GM19324 (cell line): ENCODE measurements around the gene COL23A1.

Experiments used
- ATAC-seq: cut with Tn5 transposase; IDR thresholded peaks from one replicate; pipeline ENCODE4 v1.9.1; 2021; ENCODE audit warnings: mild to moderate bottlenecking, moderate library complexity; ENCODE audit not compliant: unreplicated experiment, low FRiP score

The COL23A1 gene

DNA sequence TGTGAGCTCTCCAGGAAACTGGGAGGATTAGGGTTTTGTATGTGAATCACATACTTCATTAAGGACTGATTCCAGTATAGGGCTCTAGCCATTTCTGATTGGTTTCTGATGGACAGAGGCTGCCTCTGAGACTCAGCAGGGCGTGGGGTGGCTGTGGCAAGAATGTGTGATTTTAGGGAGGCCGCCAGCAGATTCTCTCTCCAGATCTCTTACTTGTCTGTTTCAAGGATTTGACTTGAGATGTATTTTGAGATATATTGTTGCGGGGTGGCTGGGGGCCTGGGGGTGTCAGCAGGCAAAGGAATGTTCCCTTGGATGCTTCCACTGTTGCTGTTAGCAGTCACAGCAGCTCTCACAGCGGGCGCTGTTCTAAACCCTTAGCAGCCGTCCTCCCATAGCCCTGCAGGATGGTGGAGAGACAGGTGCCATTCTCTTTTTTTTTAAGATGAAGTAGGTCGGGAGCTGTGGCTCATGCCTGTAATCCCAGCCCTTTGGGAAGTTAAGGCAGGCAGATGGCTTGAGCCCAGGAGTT is 393.8 kb downstream of the COL23A1 start:
- ATAC-seq: no peak

DNA sequence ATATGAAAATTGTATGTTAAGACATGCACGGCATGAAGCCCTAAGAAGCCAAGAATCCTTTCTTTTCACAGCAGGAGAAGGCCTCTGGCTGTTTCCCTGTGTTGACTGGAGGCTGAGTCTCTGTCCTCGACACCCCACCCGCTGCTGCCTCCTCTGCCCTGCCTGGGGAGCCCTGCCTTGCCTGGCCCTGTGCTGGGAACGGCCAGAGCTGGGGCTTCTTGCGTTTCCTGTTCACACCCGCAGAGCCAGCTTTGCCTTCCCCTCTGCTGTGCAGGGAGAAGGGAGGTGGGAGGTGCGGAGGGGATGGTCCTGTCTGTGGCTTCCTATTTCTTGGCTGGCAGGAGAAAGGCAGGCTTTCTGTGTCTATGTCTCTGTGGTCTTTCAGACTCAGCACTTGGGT is 396.2 kb downstream of the COL23A1 start:
- no peak for ATAC-seq

DNA sequence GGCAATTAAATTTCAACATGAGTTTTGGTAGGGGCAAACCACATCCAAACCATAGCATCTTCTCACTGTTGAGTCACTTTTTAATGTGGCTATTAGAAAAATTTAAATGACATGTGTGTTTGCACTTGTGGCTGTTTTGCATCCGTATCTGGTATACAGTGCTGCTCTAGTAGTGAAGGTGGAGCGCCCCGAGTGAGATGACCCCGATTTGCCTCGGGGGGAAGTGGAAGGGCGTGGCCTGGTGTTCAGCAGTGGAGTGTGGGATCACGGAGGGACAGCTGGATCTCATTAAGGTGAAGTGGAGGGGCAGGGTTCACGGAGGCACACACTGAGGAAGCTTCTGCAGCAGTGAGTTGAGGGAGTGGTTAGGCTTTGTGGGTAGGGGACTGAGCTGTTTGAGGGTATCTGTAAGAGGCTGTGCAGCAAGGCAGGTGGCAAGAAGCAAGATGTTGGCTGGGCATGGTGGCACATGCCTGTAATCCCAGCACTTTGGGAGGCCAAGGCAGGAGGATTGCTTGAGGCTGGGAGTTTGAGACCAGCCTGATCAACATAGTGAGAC is 396.9 kb downstream of the COL23A1 start:
- ATAC-seq: no peak

DNA sequence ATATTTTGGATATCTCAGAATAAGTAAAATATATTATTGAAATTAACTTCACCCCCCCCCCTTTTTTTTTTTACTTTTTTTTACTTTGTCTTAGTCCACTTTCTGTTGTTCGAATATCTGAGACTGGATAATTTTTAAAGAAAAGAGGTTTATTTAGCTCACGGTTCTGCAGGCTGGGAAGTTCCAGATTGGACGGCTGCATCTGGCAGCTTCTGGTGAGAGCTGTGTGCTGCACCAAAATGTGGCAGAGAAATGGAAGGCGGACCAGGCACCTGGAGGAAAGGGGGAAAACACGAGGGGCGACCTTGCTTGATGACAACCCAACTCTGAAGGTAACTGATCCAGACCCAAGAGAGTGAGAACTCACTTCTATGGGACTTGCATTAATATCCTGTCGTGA is 397.4 kb downstream of the COL23A1 start:
- ATAC-seq: no peak

DNA sequence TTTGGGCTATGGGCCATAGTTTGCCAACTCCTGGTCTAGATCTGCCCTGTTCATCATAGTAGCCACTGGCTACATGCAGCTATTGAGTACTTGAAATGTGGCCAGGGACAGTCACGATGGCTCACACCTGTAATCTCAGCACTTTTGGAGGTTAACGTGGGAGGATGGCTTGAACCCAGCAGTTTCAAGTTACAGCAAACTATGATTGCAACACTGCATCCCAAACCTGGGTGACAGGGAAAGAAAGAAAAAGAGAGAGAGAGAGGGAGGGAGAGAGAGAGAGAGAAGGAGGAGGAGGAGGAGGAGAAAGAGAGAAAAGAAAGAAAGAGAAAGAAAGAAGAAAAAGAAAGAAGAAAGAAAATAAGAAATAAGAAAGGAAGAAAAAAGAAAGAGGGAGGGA is 397.9 kb downstream of the COL23A1 start:
- no peak for ATAC-seq

DNA sequence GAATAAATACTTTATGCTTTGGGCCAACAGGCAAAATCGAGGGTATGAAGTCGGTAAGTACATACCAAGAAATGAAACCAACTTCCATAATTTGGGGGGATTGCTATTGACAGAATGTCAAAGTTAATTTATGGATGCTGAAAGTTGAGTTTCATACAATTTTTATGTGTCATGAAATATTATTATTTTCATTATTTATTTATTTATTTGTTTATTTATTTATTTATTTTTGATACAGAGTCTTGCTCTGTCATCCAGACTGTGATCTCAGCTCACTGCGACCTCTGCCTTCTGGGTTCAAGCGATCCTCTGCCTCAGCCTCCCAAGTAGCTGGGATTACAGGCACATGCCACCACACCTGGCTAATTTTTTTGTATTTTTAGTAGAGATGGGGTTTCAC is 398.5 kb downstream of the COL23A1 start:
- ATAC-seq: no peak

DNA sequence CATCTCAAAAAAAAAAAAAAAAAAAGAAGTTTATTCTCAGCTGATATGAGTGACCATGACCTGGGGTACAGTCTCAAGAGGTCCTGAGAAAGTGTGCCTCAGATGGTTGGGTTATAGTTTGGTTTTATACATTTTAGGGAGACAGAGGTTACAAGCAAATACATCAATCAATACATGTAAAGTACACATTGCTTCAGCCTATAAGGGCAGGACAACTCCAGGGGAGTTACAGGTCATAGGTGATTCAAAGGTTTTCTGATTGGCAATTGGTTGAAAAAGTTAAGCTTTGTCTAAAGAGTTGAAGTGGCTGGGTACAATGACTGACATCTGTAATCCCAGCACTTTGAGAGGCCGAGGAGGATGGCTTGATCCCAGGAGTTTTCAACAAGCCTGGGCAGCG is 400.8 kb downstream of the COL23A1 start:
- no peak for ATAC-seq
